ENCODE measurements around the gene CSKMT.
A peak's percentile ranks its signal among the peaks of the same experiment; 100 is the strongest.
"Not testable (repeated sequence)": the region's sequence is repeated elsewhere in the genome, so short reads cannot be mapped to it uniquely, and the experiment has no call there.

The CSKMT gene

DNA sequence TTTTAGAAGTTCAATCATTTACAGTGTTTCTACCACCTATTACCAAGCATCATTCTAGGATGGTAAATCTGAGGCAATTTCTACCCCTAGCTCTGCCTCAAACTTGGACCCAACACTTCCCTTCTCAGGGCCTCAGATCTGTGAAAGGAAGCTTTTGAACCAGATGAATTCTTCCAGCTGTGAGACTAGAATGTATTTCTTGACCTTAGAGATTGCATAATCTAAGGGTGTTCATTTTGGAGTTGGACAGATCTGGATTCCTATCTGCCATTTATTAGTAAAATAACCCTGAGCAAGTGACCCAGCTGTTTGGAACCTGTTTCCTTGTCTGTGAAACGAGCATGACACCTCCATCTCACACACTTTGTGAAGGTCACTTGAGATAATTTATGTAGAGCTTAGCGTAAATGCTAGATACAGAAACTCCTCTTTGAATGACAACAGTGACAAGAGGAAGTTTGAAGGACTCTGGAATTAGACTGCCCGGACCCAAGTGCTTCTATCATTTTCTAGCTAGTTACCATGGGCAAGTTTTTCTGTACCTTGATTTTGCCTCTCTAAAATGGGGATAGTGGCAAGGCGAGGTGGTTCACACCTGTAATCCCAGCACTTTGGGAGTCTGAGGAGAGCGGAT, 8.2 kb upstream of the CSKMT start:
- DNase-seq: no peak

DNA sequence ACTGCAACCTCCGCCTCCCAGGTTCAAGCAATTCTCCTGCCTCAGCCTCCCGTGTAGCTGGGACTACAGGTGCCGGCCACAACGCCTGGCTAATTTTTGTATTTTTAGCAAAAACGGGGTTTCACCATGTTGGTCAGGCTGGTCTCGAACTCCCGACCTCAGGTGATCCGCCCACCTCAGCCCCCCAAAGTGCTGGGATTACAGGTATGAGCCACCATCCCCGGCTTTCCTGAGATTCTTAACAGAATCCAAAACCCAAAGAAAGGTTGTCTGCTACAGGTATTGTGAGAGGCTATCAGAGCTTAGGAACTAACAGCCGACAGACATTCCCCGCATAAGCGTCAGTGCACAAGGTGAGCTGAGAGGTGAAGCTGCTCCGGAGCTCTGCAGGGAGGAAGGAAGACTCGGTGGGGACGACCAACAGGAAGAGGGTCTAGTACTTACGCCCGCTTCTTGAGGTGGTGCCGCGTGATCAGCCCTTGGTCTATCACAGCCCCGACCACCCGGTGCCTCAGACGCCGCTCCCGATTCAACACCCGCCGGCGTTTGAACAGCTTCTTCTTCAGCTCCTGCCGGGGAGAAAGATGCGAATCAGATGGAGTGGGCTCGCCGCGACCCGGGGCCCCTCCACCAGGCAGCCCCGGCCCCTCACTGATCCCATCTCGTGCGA, 572 bp upstream of the CSKMT start:
- DNase-seq: peak; percentile 31

DNA sequence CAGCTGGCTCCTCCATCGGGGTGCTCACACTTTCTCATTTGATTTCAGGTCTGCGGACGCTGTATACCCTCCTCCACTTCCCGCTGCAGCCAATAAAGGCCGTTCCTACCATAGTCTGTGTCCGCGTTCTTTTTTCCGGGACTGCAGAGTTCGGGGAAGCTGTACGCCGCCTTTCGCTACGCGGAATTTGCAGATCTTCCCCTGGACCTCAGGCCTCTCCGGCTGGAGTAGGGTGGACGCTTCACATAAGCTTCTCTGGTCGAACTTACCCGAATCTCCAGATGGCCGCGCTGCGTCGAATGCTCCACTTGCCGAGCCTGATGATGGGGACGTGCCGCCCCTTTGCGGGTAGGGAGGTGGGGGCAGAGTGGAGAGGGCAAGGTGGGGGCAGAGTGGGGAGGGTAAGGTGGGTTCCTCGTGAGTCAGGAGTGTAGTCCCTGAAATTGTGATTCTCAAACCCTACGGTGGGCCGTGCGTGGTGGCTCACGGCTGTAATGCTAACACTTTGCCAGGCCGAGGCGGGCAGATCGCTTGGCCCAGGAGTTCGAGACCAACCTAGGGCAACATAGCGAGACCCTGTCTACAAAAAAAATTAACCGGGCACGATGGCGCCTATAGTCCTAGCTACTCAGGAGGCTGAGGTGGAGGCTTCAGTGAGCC, 617 bp downstream of the CSKMT start:
- DNase-seq: no peak

DNA sequence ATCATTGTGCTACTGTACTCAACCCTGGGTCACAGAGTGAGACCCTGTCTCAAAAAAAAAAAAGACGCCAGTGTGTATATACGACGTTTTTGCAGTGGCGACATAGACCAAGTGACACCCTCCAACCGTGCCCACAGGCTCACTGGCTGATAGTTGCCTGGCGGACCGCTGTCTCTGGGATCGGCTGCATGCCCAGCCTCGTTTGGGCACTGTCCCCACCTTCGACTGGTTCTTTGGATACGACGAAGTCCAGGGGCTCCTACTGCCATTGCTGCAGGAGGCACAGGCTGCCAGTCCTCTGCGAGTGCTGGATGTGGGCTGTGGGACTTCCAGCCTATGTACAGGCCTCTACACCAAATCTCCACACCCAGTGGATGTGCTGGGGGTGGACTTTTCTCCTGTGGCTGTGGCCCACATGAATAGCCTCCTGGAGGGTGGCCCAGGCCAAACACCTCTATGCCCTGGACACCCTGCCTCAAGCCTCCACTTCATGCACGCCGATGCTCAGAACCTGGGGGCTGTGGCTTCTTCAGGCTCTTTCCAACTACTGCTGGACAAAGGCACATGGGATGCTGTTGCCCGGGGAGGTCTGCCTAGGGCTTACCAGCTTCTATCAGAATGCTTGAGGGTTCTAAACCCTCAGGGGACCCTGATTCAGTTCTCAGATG, 1.3 kb downstream of the CSKMT start:
- no peak for DNase-seq

- DNase-seq: no peak
Measured at GRCh38 chr11:62667460-62667859, 2.3 kb downstream of the CSKMT start.

DNA sequence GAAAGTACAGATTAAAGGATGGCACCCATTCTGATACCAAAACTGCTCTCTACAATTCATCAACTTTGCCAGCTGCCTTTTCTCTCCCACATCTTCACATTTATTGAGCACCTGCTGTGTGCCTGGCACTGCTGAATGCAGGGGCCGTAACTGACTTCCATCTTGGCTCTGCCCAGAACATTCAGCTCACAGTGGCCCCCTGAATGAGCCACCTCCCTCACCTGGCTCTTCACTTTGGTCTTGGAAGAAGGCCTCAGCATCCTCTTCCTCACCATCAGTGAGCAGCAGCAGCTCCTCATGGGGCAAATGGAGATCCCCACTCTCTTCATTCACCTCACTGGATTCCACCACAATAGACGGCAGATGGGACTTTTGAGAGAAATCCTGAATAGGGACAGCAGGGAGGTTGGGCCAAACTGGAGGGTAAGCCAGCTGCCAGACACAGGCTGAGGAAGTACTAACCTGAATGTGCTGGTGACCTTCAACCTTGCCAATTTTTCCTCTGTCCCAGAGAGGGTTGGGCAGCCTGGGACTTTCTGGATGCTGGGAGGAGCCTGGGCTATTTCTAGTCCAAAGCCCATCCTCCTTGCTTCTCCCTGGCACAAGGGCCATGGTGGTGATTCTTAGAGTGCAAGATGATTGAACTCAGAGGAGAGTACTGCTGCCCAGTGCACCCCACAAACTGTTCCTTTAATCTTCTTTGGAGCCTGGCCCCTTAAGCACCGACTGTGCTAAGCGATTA, 4.5 kb downstream of the CSKMT start:
- no peak for DNase-seq

GRCh38 chr11:62671236-62671607, 6.1 kb downstream of the CSKMT start:
- no peak for DNase-seq

GRCh38 chr11:62671608-62672389, 6.7 kb downstream of the CSKMT start, which contains the start of the genes LBHD1 and UQCC3:
Gene LBHD1 (minus strand): TSS chr11:62672267. CDS start chr11:62670031, 2,236 bp downstream.
Gene UQCC3 (plus strand): TSS chr11:62671673. CDS start chr11:62671746, 73 bp downstream.
- peak; percentile 54 for DNase-seq

DNA sequence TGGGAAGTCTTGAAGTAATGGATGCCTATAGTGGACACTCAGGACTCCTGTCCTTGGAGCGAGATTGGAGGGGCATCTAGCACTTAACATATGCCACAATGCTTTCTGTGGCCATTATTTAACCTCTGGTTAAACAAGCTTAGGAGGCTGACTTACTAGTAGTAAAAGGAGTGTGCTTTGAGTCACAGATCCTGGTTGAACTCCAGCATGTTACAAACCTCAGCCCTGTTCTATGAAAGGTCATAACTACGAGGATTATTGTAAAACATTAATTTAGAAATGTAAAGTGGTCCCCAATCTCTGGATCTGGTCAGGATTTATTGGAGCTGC, 8.0 kb downstream of the CSKMT start:
- DNase-seq: no peak

DNA sequence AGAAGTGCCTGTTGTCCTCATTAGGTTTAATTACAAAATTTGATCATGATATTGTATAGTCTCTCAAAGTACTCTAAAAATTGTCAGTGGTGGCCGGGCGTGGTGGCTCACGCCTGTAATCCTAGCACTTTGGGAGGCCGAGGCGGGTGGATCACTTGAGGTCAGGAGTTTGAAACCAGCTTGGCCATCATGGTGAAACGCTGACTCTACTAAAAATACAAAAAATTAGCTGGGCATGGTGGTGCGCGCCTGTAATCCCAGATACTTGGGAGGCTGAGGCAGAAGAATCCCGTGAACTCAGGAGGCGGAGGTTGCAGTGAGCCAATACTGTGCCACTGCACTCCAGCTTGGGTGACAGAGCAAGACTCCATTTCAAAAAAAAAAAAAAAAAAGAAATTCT, 10.3 kb downstream of the CSKMT start:
- not testable (repeated sequence) for DNase-seq

DNA sequence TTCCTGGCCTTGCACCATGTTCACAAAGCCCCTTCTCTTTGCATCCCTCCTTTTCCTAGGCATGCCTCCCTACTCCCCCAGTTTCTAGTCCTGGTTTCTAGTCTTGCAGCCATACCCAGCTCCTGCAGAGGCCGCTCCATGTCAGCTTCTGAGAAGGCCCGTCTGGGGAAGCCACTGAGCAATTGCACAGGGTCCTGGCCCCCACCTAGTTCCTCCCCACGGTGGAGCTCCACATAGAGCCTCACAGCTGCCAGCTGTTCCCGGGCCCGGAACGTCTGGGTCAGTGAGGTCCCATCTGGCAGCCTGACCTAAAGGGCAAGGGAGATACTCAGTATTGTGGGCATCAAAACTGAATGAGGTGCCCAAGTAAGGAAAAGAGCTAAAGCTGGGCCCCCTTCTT, 11.6 kb downstream of the CSKMT start:
- DNase-seq: no peak

DNA sequence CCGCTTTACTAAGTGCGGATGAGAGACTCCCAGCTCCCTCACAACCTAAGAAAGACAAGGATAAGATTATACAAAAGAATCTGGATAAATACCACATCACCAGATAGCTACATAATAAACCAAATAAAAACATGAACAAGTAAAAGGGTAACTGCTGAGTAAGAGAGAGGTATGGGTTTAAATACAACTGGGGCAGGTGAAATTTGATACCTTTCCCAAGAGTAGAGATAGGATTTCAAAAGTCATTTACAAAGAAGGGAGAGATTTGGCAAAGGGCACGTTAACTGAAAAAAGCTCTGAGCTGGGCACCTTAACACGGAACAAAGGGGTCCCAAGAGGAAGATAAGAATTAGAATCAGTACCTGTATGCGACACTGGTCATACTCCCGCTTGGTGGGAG, 12.0 kb downstream of the CSKMT start:
- DNase-seq: no peak

DNA sequence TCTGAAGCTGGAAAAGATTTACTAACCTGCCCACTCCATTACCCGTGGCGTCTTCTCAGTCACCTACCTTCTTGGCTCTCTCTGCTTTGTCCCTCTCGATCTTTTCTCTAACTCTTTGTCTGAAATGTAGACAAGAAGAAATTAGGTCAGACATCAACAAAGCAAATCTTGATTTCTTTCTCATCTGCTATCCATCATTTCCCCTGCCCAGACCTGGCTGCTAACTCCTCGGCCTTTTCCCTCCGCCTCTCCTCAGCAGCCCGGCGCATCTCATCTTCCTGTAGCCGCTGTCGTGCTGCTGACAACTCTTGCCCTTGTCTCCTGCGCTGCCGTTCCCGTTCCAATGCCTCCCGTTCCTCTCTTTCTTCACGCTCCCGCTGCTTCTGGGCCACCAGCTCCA, 12.6 kb downstream of the CSKMT start:
- DNase-seq: no peak

GRCh38 chr11:62678433-62678769, 13.3 kb downstream of the CSKMT start:
- no peak for DNase-seq

GRCh38 chr11:62678770-62679696, 13.9 kb downstream of the CSKMT start, which contains the start of gene UBXN1:
Gene UBXN1 (minus strand): TSS chr11:62679073. CDS start chr11:62678923, 150 bp downstream.
- DNase-seq: peak; percentile 80

DNA sequence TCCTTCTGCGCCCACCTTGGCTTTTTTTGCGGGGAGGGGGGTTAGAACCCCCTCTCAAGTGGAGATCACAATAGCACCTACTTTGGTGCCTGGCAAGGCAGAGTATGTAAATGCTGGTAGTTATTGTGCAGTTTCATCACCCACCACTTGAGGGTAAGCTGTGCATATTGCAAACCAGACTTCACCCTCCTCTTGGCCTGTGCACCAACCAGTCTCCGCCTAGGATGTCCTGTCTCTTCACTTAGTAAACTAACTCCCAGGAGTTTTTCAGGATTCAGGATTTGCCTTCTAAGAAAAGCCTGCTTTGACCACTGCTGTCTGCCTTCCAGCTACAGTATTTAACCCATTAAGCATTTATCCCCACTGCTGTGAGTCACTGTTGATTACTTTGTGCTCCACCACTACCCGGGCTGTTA, 15.7 kb downstream of the CSKMT start:
- DNase-seq: no peak

GRCh38 chr11:62682518-62682917, 17.4 kb downstream of the CSKMT start:
- DNase-seq: no peak

DNA sequence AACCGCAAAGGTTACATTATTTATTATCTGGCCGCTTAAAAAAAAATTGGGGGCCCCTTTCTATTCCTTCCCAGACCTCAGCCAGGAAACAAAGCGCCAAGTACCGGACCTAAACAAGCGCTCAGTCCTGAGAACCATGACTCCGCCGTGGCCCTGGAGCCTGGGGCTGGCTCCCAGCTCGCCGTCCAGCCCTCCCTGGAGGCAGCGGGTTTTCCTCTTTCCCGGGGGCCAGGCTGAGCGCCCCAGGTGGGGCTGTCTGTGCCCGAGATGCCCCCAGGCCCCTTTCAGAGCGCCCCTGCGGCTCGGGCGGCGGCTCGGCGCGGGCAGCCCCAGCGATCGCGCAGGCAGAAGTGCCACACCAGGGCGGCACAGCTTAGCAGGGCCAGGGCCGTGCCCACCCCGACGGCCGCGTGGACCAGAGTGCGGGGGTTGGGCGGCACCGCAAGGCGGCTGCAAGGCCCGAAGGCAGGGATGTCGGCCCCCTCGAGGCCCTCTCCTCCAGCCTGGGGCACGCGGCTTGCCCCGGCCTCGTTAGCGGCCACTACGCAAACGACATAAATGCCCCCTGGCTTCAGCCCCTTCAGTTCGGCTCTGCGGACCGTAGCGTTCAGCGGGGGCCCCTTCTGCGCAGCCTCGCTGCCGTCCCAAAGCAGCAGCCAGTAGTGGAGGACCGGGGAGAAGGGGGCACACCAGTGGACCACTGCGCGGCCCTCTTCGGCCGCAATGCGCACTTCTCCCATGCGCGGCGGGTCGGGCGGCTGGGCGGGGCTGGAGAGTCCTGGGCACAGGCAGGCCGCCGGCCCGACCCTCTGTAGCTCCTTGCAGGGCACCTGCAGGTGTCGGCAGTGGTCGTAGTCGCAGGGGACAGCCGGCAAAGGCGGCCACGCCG, 22.6 kb downstream of the CSKMT start:
- DNase-seq: no peak

GRCh38 chr11:62688491-62688890, 23.4 kb downstream of the CSKMT start:
- no peak for DNase-seq
